GM10847 (cell line): ENCODE results near the gene CT47A1.
"Not testable (repeated sequence)": the region's sequence is repeated elsewhere in the genome, so short reads cannot be mapped to it uniquely, and the experiment has no call there.

Source experiments
- POLR2A ChIP-seq: IDR thresholded peaks from 2 replicates; pipeline ENCODE4 v1.6.1; 2011; ENCODE audit not compliant: insufficient read length; ENCODE audit errors: extremely low read depth

CT47A1 gene

GRCh38 chrX:120985660-120986059, at the start of gene CT47A1:
Gene CT47A1 (minus strand): TSS chrX:120985760. CDS start chrX:120985529, 231 bp downstream.
- not testable (repeated sequence) for TF ChIP-seq POLR2A

- no peak for TF ChIP-seq POLR2A
Observed at GRCh38 chrX:121032531-121032930, 47.0 kb upstream of the CT47A1 start.

GRCh38 chrX:121030083-121030482, 44.5 kb upstream of the CT47A1 start:
- TF ChIP-seq POLR2A: no peak

GRCh38 chrX:121028419-121028818, 42.9 kb upstream of the CT47A1 start:
- no peak for TF ChIP-seq POLR2A

- no peak for TF ChIP-seq POLR2A
Observed at GRCh38 chrX:121014826-121015225, 29.3 kb upstream of the CT47A1 start.

- no peak for TF ChIP-seq POLR2A
Observed at GRCh38 chrX:121013897-121014455, 28.4 kb upstream of the CT47A1 start.

GRCh38 chrX:121011254-121011653, 25.7 kb upstream of the CT47A1 start:
- TF ChIP-seq POLR2A: no peak

- TF ChIP-seq POLR2A: no peak
Observed at GRCh38 chrX:121010218-121010617, 24.7 kb upstream of the CT47A1 start.

GRCh38 chrX:121009764-121010163, 24.2 kb upstream of the CT47A1 start:
- TF ChIP-seq POLR2A: no peak

GRCh38 chrX:121008920-121009319, 23.4 kb upstream of the CT47A1 start:
- TF ChIP-seq POLR2A: no peak

GRCh38 chrX:121000589-121000988, 15.0 kb upstream of the CT47A1 start:
- TF ChIP-seq POLR2A: no peak

- TF ChIP-seq POLR2A: no peak
Observed at GRCh38 chrX:120999413-120999812, 13.9 kb upstream of the CT47A1 start.

- not testable (repeated sequence) for TF ChIP-seq POLR2A
Observed at GRCh38 chrX:120956500-120956899, 29.1 kb downstream of the CT47A1 start, which contains the start of gene CT47A7. Gene CT47A7 (minus strand): TSS chrX:120956600. CDS start chrX:120956345, 255 bp downstream.
